ENCODE measurements around the gene GATAD2B. TPM values are rescaled to one million over a fixed set of nuclear protein-coding genes. Genes with fewer than 3 reads are reported as not detected.

GATAD2B gene
- polyA plus RNA-seq, 2 of the 4 experiments (the other 2 are of a cell fraction): 4.9 to 8.2 TPM

- WGBS (ENCODE audit: missing lambda C conversion rate): 89% methylated on average over 5 of the region's 5 CpGs
- DNase-seq (ENCODE audit: low read depth in 1 of 2, low spot score in 1 of 2): no peak
- no peak for TF ChIP-seq EHF (CRISPR knock-in tag; IDR thresholded peaks at IDR 0.05)
- no peak for TF ChIP-seq MAFK (IDR thresholded peaks at IDR 0.05; ENCODE audit: partially characterized antibody)
- no peak for TF ChIP-seq BHLHE40 (IDR thresholded peaks at IDR 0.05; ENCODE audit: low read depth, low read length)
- no peak for TF ChIP-seq KDM1A (IDR thresholded peaks at IDR 0.05; ENCODE audit: low read depth)
- TF ChIP-seq CEBPB (IDR thresholded peaks at IDR 0.05): no peak
- no peak for TF ChIP-seq SMC3 (IDR thresholded peaks at IDR 0.05)
- no peak for TF ChIP-seq ATOH8 (CRISPR knock-in tag; IDR thresholded peaks at IDR 0.05; ENCODE audit: low read depth)
- TF ChIP-seq HEYL (CRISPR knock-in tag; IDR thresholded peaks at IDR 0.05): no peak
- no peak for FAIRE-seq
- no peaks in the 10 kb centered on the region for H3K9me3 ChIP-seq
- H3K4me3 ChIP-seq: no peak overlapping the region
- H3K4me1 ChIP-seq: no peaks in the 10 kb centered on the region; the same call in 2 of the 3 replicates
- H3K4me2 ChIP-seq: no peak overlapping the region
- ChIA-PET POLR2A (interaction anchor here (1.4 kb wide), 1 partner anchor 16 kb away, joined by 5 read pairs; the partner anchor contains the start of gene DENND4B), CTCF (interaction anchor here (0.6 to 6.1 kb wide), 6 partner anchors 8 to 133 kb away, joined by 3 to 39 read pairs (median 4); partner anchors contain the start of genes DENND4B and RAB13)
- no peak overlapping the region for H3K27ac ChIP-seq
- ATAC-seq: no peak
These were observed 6.7 kb upstream of the GATAD2B start for GRCh38 chr1:153929426-153929825.

- H3K27ac ChIP-seq: no peak overlapping the region
- H3K4me3 ChIP-seq: no peak overlapping the region
- POLR2A ChIA-PET: interaction anchor here (1.4 kb wide), 1 partner anchor 17 kb away, joined by 5 read pairs; the partner anchor contains the start of gene DENND4B
- no peak overlapping the region for H3K4me2 ChIP-seq
- FAIRE-seq: no peak
- H3K9me3 ChIP-seq: no peaks in the 10 kb centered on the region
- TF ChIP-seq HES2 (IDR thresholded peaks at IDR 0.05) (no peak), CEBPB (IDR thresholded peaks at IDR 0.05) (no peak), NPAS2 (CRISPR knock-in tag; IDR thresholded peaks at IDR 0.05; ENCODE audit: borderline replicate concordance) (no peak), USF2 (IDR thresholded peaks at IDR 0.05) (no peak)
- 78% methylated on average over 4 of the region's 4 CpGs for WGBS (ENCODE audit: missing lambda C conversion rate)
- DNase-seq (ENCODE audit: low read depth in 1 of 2, low spot score in 1 of 2): no peak
- H3K4me1 ChIP-seq: peaks cover 5% of the 10 kb centered on the region; the same call in 1 of the 3 replicates
- CTCF ChIA-PET: interaction anchor here (1.0 to 6.1 kb wide), 5 partner anchors 15 to 576 kb away, joined by 3 to 39 read pairs (median 5); partner anchors contain the start of genes DENND4B and RAB13
- ATAC-seq: no peak
These were observed 6.1 kb upstream of the GATAD2B start for GRCh38 chr1:153928791-153929341.

- H3K9me3 ChIP-seq: no peaks in the 10 kb centered on the region
- TF ChIP-seq POLR2AphosphoS2 (conservative IDR thresholded peaks at IDR 0.05; ENCODE audit: low read length) (no peak), CBX2 (IDR thresholded peaks at IDR 0.05; ENCODE audit: borderline replicate concordance, low read depth) (no peak), EHMT2 (IDR thresholded peaks at IDR 0.05; ENCODE audit: low read depth) (no peak), E2F6 (IDR thresholded peaks at IDR 0.05; ENCODE audit: borderline replicate concordance, low read depth) (no peak), FOSL2 (IDR thresholded peaks at IDR 0.05) (no peak), FOSL2 (CRISPR knock-in tag; IDR thresholded peaks at IDR 0.05) (no peak), RARB (CRISPR knock-in tag; IDR thresholded peaks at IDR 0.05) (no peak), ZNF302 (CRISPR knock-in tag; IDR thresholded peaks at IDR 0.05) (no peak), RFX5 (IDR thresholded peaks at IDR 0.05) (no peak), SMC3 (IDR thresholded peaks at IDR 0.05) (no peak), PBX3 (IDR thresholded peaks at IDR 0.05) (no peak), KDM1A (IDR thresholded peaks at IDR 0.05; ENCODE audit: low read depth) (no peak)
- H3K4me2 ChIP-seq: no peak overlapping the region
- FAIRE-seq: no peak
- POLR2A ChIA-PET: no interaction called here
- H3K4me1 ChIP-seq: peaks cover 5% of the 10 kb centered on the region; the same call in 1 of the 3 replicates
- CTCF ChIA-PET: interaction anchor here (1.2 to 6.1 kb wide), 3 partner anchors 17 to 575 kb away, joined by 3 to 39 read pairs (median 9); partner anchors contain the start of genes DENND4B and RAB13
- DNase-seq (ENCODE audit: low read depth in 1 of 2, low spot score in 1 of 2): no peak
- no peak for ATAC-seq
- no peak overlapping the region for H3K4me3 ChIP-seq
- no peak overlapping the region for H3K27ac ChIP-seq
- 100% methylated on average over 1 of the region's 1 CpG for WGBS (ENCODE audit: missing lambda C conversion rate)
These were observed 5.5 kb upstream of the GATAD2B start for GRCh38 chr1:153928245-153928644.
